Measurements from ENCODE around the gene RHBDL3.
"Not testable (repeated sequence)": the region's sequence is repeated elsewhere in the genome, so short reads cannot be mapped to it uniquely, and the experiment has no call there.

The RHBDL3 gene

DNA sequence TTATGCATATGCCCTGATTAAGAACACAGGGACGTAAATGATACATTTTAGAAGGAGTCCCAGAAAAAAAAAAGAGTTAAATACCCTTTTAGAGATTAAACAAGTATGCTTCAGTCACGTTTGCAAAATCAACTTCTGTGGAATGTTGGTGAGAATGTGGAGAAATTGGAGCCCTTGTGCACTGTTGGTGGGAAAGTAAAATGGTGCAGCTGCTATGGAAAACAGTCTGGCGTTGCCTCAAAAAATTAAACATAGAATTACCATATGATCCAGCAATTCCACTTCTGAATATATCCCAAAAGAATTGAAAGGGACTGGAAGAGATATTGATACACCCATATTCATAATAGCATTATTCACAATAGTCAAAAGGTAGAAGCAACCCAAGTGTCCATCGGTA is 26.5 kb downstream of the RHBDL3 start:
- no peak for DNase-seq

DNA sequence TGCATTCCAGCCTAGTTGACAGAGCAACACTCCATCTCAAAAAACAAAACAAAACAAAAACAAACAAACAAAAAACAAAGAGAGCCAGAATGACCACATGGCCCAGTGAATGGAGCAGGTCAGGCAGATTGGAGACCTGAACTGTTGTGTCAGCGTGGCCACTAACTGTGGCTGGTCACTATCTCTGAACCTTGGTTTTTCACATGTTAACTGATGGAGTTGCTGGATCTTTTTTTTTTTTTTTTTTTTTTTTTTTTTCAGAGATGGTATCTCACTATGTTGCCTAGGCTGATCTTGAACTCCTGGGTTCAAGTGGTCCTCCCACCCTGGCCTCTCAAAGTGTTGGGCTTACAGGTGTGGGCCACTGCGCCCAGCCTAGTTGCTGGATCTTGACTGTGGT is 31.8 kb downstream of the RHBDL3 start:
- no peak for DNase-seq

DNA sequence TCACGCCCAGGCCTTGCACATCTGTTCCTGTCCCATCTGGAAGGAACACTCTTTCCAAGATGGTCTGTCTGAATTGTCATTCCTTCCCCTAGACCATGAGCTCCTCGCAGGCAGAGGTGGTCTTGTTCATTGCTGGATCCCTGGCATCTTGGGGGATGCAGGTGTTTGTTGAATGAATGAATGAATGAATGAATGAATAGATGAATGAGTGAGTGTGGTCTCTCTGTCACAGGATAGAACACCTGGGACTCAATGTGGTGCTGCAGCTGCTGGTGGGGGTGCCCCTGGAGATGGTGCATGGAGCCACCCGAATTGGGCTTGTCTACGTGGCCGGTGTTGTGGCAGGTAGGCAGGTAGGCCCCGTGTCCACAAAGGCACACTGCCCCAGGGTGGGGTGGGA is 32.2 kb downstream of the RHBDL3 start:
- DNase-seq: no peak

DNA sequence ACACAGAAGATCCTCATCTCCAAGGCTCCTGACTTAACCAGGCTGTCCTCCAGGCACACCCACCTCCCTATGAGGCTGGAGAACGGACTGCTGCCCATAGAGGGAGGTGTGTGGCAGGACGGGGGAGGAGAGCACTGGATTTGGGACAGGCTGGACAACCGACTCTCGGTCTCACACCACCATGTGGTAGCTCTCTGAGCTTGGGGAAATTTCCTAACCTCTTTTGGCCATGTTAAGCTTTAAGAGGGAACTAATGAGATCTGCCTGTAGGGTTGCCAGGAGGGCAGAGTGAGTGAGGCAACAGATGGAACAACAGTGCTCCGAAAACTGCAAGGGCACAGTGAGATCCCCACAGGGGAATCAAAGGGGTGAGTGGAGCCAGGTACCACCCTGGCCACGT is 32.7 kb downstream of the RHBDL3 start:
- no peak for DNase-seq

DNA sequence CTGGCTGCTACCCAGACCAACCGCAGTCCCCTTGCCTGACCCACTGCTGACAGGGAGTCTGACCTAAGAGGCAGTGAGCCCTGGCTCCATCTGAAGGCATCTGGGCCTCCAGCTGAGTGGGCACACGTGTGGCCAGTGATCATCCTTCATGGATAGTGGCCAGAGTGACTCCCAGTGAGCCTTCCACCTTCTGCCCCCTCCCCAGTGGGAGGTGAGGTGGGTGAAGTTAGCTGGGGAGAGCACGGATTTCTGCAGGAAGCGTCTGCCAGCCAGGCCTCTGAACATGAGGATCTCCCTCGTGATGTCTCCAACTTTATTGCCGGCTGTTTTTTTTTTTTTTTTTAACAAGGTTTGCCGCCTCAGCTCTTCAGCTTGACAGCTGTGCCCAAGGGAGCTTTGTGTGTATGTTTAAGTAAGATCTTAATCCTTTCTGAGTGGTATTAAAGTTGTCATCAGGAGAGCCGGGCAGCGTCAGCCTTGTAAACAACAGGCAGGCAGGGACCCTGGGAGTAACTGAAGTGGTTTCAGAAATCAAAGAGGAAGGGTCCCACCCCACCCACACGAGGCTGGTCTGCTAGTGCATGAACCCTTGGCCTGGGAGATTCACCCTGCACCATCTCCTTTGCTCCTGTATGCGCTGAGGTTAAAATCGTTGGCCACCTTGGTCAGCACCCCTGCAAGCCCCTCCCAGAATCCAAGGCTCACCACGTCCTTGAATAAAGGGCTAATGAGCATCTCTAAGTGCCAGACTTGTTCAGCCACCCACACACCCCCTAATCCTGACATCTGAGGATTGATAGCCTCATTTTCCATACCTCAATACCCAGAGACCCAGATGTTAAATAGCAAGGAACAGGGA is 33.3 kb downstream of the RHBDL3 start:
- no peak for DNase-seq

DNA sequence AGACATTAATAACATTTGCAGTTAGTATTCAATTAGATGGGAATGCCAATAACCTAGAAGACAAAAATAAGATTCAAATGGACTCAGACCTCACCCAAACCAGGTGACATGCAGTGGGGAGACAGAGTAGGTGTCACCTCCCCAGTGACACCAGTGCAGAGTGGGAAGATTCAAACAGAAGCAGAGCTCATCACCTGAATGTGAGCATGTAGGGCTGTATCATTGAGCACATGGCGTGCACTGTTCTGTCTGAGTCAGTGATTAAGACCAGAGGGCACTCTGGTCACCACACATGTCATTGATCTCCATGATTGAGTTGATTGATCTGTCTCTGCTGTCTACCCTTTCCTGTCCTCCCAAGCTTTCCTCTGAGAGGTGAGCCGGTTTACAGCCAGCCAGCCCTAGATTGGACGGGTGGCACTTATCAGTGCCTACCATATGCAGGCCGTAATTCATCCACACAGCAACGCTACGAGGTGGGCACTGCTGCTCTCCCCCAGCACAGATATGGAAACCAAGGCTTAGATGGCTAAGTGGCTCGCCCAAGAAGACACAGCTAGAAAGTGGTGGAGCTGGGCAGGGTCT is 34.0 kb downstream of the RHBDL3 start:
- no peak for DNase-seq

DNA sequence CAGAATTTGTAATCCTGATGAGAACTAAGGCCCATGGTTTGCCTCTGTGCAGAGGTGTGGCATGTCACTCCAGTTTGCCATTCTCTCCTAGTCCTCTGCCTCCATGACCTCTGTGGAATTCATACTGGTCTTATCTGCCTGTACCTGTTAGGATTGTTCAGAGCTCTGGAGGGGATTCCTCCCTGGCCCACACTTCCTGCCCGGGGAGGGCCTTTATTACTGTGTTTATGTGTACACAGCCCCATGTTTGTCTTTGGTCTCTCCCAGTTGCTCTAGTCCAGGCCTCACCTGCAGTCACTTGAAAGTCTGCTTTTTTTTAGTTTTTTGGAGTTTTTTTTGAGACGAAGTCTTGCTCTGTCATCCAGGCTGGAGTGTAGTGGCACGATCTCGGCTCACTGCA is 36.4 kb downstream of the RHBDL3 start:
- DNase-seq: no peak

DNA sequence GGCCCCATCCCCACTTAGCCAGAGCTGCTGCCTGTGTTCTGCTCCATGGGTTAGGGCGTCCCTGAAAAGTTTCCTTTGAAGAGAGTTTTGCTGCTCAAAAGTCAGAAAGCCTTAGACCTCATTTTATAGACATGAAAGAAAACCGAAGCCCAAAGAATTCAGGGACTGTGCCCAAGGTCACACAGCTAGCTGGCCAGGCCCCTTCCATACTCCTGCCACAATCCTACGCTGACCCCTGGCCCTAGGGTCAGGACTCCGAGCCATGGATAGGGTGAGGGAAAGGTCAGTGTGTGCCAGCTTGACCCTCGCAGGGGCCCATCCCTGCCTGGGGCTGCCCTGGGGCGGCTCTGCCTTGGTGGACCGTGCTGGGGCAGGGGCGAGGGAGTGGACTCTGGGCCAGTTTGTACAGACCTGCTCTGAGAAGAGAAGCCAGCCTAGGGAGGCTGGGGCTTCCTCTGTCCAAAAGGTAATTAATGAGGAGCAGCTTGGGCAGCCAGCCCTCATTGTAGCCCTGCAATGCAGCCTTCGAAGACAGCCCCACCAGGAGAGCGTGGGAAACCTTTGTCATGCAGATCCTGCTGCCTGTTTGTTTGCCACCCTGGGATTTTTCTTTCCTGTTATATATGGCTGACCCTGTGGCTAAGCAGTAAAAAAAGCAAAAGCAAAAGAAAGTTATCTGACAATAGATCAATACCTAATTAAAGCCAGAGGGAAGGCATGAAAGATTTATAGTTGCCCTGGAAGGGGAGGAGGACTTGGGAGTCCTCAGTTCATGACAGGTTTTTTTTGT is 37.4 kb downstream of the RHBDL3 start:
- DNase-seq: no peak

DNA sequence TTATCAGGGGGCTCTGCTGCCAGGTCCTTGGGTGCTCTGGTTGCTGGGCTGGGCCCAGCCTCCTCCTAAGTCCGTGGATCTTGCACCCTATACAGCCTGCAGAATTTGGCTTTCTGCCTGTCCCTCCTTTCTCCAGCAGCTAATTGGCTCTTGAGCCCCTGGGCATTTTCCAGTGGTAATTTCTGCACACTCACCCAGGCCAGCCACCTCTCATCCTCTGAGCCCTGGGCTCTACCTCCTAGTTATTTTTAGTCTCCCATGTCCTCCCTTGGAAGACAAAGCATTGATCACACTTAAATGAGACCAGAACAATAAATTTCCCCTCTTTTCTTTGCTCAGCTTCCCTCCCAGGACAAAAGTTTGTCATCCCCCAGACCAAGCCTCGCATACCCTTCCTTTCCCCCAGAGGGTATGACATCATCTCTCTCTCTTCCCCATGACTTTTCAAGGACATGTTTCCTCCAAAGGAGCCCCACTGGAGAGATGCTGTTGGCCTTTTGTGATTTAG is 38.2 kb downstream of the RHBDL3 start:
- peak; percentile 52 for DNase-seq

DNA sequence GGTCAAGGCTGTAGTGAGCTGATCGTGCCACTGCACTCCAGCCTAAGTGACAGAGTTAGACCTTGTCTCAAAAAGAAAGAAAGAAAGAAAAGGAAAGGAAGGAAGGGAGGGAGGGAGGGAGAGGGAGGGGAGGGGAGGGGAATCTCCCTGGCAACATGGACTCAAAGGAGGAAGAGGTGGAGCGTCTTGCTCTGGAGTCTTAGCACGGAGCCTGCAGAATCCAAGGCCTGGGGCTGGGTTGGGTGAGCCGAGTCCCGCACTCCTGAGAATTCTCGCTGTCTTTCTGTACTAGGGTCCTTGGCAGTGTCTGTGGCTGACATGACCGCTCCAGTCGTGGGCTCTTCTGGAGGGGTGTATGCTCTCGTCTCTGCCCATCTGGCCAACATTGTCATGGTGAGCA is 39.4 kb downstream of the RHBDL3 start:
- DNase-seq: no peak

DNA sequence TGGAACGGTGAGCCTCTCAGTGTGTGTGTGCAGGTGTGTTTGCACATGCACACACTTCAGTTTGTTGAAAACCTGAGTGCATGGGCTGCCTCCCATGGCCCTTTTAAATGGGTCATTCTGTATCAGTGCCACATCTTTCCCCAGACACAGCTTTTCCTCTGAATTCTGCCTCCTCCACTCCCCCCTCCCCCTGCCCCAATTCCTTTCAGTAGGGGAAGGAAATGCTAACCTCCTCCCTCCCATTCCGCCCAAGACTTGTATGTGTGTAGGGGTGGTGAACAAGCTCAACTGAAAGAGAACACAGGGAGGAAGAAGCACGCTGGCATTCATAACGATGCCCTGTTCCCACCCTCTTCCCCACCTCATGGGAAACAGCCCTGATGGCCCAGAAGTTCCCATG is 42.0 kb downstream of the RHBDL3 start:
- no peak for DNase-seq

DNA sequence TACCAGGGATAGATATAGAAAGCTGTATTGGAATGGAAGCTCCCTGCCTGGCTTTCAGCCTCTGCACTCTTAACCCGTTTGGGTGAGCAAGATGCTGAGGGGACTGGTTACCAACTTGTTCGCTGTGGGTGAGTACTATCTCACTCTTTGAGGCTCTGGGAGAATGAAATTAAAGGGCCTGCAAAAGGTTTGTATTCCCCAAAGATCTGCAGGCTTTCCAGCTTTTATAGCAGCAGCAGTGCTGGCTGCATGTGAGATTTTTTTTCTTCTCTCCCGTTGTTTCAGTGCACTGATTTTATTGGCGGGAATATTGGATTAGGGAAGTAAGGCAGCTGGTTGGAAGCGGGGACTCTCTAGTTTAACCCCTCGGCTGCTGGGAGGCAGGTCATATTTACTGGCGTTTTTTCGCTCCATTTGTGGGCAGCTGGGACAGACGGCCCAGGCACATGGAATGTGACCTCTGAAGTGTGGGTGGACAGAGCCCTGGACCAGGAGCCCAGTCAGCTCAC is 45.5 kb downstream of the RHBDL3 start:
- no peak for DNase-seq

DNA sequence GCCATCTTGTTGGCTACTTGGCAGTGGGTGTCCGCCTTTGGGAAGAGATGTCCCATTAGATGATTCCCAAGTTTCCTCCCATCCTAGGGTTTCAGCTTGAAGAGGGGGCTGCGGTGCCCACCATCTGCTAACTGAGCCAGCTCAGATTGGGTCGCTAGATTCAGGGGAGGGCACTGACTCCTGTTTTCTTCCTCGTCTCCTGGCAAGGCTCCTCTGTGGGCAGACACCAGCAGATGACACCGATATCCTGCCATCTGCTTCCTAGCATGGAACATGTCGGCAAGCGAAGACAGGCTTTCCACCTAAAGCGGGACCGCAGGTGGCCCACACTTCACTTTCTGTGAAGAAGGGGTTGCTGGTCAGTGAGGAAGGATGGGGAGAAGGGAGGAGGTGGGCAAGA is 49.0 kb downstream of the RHBDL3 start:
- DNase-seq: no peak

DNA sequence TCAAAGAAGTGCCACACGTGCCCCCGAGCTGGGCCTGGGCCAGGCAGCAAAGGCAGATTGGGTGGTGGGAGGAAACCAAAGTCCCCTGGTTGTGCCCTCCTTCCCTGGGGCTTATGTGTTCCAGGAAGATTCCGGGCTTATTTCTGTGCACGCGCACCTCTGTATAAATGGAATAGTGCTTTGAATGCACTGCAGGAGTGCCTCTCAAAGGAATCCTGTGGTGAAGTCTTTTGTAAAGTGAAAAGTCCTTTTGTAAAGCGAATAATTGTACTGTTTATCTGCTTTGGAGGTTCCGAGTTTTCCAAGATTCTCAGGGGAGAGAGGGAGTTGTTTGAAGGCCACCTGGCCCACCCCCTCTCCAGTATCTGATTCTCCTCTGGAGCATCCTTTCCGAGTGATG is 49.5 kb downstream of the RHBDL3 start:
- no peak for DNase-seq

DNA sequence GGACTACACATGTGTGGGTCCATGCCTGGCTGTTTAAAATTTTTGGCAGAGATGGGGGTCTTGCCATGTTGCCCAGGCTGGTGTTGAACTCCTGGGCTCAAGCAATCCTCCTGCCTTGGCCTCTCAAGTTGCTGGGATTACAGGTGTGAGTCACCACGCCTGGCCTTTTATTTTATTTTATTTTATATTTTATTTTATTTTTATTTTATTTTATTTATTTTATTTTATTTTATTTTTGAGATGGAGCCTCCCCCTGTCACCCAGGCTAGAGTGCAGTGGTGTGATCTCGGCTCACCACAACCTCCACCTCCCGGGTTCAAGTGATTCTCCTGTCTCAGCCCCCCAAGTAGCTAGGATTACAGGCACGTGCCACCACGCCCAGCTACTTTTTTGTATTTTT is 51.0 kb downstream of the RHBDL3 start:
- DNase-seq: not testable (repeated sequence)

DNA sequence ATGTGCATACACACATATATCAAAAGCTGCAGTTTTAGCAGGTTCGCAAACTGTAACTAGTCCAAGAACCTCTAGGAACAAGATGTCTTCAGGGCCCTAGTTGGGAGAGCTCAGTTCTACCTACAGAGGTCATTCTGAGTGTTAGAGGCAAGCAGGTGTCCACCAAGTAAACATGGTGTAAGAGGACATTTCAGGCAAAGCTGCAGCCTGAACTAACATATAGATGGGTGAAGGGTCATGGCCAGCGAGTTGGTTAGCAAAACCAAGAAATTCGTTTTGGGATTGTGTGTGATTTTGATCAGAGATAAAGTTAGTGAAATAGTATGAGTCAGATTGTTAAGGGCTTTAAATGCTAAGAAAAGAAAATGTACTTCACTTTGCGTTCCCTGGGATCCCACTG is 51.7 kb downstream of the RHBDL3 start:
- DNase-seq: no peak

DNA sequence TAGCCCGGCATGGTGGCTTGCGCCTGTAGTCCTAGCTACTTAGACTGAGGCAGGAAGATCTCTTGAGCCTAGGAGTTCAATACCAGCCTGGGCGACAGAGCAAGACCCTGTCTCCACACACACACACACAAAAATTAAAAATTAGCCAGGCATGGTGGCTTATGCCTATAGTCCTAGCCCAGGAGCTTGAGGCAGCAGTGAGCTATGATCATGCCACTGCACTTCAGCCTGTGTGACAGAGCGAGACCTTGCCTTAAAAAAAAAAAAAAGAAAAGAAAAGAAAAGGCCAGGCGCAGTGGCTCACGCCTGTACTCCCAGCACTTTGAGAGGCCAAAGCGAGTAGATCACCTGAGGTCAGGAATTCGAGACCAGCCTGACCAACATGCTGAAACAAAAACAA is 52.4 kb downstream of the RHBDL3 start:
- DNase-seq: no peak

DNA sequence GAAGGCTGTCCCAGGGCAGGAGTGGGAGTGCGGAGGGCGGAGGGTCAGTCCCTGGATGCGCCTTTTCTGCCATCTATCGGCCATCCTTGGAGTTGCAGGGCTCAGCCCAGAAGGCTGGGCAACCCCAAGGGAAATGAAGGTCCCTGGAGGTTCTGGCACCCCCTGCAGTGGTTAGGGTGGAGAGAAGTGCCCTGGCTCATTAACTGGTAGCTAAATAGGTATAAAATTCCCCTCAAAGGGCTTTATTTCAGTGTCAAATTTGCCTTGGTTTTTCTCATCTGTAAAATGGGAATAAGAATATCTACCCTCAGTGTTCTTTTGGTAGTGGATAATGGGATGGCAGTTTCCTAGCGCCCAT is 53.9 kb downstream of the RHBDL3 start:
- peak; percentile 42 for DNase-seq

DNA sequence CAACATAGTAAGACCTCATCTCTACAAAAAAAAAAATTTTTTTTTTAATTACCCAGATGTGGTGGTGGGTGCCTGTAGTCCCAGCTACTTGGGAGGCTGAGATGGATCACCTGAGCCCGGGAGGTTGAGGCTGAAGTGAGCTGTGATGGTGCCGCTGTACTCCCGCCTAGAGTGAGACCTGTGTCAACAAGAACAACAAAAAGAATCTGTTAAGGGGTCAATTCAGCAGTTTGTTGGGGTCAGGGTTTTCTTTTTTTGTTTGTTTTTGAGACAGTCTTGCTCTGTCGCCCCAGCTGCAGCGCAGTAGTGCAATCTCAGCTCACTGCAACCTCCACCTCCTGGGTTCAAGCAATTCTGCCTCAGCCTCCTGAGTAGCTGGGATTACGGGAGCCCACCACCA is 54.4 kb downstream of the RHBDL3 start:
- DNase-seq: not testable (repeated sequence)

DNA sequence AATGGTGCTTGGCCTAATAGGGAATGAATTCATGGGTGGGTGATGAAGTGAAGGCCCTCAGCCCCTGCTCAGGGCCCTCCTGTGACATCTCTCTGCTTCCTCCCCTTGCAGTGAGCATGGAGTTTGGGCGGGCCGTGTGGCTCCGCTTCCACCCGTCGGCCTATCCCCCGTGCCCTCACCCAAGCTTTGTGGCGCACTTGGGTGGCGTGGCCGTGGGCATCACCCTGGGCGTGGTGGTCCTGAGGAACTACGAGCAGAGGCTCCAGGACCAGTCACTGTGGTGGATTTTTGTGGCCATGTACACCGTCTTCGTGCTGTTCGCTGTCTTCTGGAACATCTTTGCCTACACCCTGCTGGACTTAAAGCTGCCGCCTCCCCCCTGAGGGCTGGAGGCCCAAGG is 55.2 kb downstream of the RHBDL3 start:
- no peak for DNase-seq

DNA sequence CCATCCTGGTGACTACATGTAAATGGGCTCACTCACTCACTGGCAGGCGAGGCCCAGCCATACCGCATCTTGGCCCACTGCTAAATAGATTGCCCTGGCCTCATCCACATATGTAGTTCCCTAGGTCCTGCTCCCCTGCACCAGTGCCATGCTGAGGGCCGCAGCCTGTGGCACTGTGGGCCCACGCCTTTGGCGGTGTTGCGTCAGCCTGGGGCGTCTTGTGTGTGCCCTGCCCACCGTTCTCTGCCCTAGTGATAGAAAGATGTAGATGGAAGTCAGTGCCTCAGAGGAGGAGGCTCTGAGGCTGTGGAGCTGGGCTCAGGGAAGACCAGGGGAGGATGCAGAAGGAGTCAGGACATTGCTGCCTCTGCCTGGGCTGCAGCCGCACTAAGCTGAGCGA is 57.4 kb downstream of the RHBDL3 start:
- DNase-seq: no peak

DNA sequence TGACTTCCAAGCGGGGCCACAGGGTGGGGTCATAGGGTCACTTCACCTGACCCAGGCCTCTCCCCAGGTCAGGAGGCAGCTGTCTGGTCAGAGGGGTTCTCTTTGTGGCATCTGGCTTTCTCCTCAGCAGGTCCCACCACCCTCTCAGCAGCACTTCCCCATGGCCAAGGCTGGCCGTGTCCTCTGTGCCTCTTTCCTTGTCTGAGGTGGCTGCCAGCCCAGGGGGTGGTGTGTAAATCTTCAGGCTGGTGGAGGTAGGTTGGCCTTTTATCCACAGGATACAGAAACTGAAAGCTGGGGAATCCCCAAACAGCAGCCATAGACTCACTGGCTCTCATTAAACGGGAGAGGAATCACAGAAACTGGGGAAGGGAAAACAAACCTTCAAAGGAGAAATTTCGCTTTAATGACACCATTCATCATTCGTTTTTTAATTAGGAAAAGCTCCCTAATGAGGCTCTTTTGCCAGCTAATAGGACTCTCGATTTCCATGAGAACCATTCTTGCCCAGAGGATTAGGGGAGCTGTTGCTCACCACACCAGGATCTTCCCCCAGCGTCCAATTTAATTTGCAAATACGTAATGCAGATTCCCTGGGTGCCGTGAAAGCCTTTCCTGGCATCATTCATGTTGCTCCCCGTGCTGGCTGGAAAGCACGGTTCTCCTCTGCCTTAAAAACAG is 58.3 kb downstream of the RHBDL3 start:
- DNase-seq: no peak

DNA sequence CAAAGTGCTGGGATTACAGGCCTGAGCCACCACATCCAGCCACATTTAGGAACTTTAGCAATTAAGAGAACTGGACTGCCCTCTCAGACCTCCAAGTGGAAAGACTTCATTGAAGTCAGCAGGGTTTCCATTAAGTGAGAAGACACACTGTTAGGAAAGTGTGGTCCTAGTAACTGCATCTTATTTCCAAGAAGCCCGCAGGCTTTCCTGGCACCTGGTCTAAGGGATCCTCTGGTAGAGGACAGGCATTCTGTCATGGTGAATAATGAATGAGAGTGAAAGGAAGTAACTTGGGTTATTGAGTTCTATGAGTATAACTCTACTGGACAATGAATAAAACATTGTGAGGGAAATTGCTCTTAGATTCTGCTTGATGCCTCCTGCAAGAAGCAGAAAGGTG is 62.3 kb downstream of the RHBDL3 start:
- no peak for DNase-seq

Data from NCI-H1105 treated with DMSO at 0.1 percent for 48 hours (cell line).